Gastroesophageal sphincter (tissue), 4 donors: Measurements from ENCODE around the gene RASL10B. TPM values are rescaled to one million over a fixed set of nuclear protein-coding genes. Genes with fewer than 3 reads are reported as not detected.

Experiments
- total RNA-seq, 4 donors: library from RNA; depleted of rRNA; stranded (reverse); fragments of >200 nt; gene quantifications; one replicate each; pipeline ENCODE4 v1.1.0, GENCODE V29; 2016

Gene RASL10B
- total RNA-seq, 4 donors from 2014 or later: 4.2 to 25.9 (median 15.4) TPM

Other genes starting within 250 kb of the RASL10B start
- 1 to 10 TPM in 2 of 4 donors, under 1 TPM in 2; 0.17 to 1.9 (median 0.92) TPM for gene SLFN12L, start 194.0 kb upstream of the RASL10B start, total RNA-seq
- not detected for gene SLFN14, start 170.8 kb upstream of the RASL10B start, total RNA-seq
- 1 to 10 TPM; 3.8 to 7.7 (median 6.8) TPM for gene PEX12, start 153.1 kb upstream of the RASL10B start, total RNA-seq
- gene AP2B1, start 144.3 kb upstream of the RASL10B start, total RNA-seq: 100 to 1,000 TPM; 104 to 383 (median 185) TPM
- gene GAS2L2, start 21.6 kb downstream of the RASL10B start, total RNA-seq: 1 to 10 TPM in 1 of 4 donors, not detected in 3; 1.5 TPM
- gene C17orf50, start 29.2 kb downstream of the RASL10B start, total RNA-seq: not detected
- 100 to 1,000 TPM in 2 of 4 donors, 10 to 100 TPM in 2; 78.4 to 139 (median 97.3) TPM for gene MMP28, start 64.0 kb downstream of the RASL10B start, total RNA-seq
- gene TAF15, start 77.8 kb downstream of the RASL10B start, total RNA-seq: 100 to 1,000 TPM in 2 of 4 donors, 10 to 100 TPM in 2; 58.2 to 144 (median 109) TPM
- under 1 TPM in 1 of 4 donors, not detected in 3; 0.27 TPM for gene HEATR9, start 137.3 kb downstream of the RASL10B start, total RNA-seq
- gene CCL5, start 148.7 kb downstream of the RASL10B start, total RNA-seq: 1 to 10 TPM in 3 of 4 donors, under 1 TPM in 1; 0.78 to 3.8 (median 2.2) TPM
- under 1 TPM in 1 of 4 donors, not detected in 3; 0.79 TPM for gene RDM1, start 199.1 kb downstream of the RASL10B start, total RNA-seq
- gene LYZL6, start 212.1 kb downstream of the RASL10B start, total RNA-seq: not detected
- gene CCL16, start 249.9 kb downstream of the RASL10B start, total RNA-seq: not detected